Measurements from ENCODE around the gene SULT1A1. TPM values are rescaled to one million over a fixed set of nuclear protein-coding genes. Genes with fewer than 3 reads are reported as not detected.
A peak's percentile ranks its signal among the peaks of the same experiment; 100 is the strongest.

Gene SULT1A1
- total RNA-seq, 1 donor from 2014 or later, result 1.7 TPM

DNA sequence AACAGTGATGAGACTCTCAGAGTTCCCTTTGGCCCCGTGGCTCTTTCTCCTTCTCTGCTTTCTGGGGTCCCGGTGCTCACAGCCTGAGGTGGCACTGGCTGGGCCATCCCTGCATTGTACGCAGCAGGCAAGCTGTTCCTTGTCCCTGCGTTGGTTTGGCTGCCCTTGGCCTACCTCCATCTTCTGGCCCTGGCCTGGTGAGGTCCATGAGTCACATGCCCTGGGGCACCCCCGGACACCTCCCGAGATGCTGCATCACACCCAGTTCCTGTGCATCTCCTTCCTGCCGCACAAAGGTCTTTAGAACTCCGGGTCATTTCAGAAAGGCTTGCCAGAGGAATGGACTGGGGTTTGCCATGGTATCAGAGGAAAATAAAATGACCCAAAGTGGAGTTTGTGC is 22.5 kb downstream of the SULT1A1 start:
- H3K27me3 Mint-ChIP-seq (ENCODE audit: low read depth), result no peaks in the 10 kb centered on the region
- DNase-seq (ENCODE audit: low read depth, low spot score), result no peak
- TF ChIP-seq, protein P1, sequence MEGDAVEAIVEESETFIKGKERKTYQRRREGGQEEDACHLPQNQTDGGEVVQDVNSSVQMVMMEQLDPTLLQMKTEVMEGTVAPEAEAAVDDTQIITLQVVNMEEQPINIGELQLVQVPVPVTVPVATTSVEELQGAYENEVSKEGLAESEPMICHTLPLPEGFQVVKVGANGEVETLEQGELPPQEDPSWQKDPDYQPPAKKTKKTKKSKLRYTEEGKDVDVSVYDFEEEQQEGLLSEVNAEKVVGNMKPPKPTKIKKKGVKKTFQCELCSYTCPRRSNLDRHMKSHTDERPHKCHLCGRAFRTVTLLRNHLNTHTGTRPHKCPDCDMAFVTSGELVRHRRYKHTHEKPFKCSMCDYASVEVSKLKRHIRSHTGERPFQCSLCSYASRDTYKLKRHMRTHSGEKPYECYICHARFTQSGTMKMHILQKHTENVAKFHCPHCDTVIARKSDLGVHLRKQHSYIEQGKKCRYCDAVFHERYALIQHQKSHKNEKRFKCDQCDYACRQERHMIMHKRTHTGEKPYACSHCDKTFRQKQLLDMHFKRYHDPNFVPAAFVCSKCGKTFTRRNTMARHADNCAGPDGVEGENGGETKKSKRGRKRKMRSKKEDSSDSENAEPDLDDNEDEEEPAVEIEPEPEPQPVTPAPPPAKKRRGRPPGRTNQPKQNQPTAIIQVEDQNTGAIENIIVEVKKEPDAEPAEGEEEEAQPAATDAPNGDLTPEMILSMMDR (conservative IDR thresholded peaks at IDR 0.05), result no peak
- H3K27ac Mint-ChIP-seq (ENCODE audit: unreplicated experiment), result peak overlapping the region; percentile 58
- H3K36me3 Mint-ChIP-seq (ENCODE audit: low read depth), result peaks cover 8% of the 10 kb centered on the region
- H3K4me3 Mint-ChIP-seq, result no peak overlapping the region
- no peaks in the 10 kb centered on the region for H3K9me3 Mint-ChIP-seq
- no peaks in the 10 kb centered on the region for H3K4me1 Mint-ChIP-seq

DNA sequence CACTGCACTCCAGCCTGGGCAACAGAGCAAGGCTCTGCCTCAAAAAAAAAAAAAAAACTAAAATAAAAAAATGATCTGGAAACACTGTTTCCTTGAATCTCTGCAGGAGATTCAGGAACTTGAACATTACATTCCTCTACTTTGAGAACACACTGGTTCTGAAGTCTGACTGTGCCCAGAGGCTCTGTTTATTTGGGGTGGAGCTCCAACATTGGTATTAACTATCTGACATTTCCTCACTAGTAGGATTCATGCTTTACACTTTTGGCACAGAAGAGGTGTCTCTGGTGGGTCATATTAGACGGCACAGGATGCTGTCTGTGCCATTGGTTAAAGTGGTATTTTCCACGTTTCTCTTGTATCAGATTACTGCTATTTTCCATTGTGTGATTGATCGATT is 23.4 kb downstream of the SULT1A1 start:
- no peak overlapping the region for H3K4me3 Mint-ChIP-seq
- H3K27me3 Mint-ChIP-seq (ENCODE audit: low read depth), result no peaks in the 10 kb centered on the region
- H3K36me3 Mint-ChIP-seq (ENCODE audit: low read depth), result peaks cover 8% of the 10 kb centered on the region
- H3K4me1 Mint-ChIP-seq, result no peaks in the 10 kb centered on the region
- TF ChIP-seq, protein P1 (conservative IDR thresholded peaks at IDR 0.05), result no peak
- H3K9me3 Mint-ChIP-seq, result no peaks in the 10 kb centered on the region
- no peak overlapping the region for H3K27ac Mint-ChIP-seq (ENCODE audit: unreplicated experiment)
- no peak for DNase-seq (ENCODE audit: low read depth, low spot score)

DNA sequence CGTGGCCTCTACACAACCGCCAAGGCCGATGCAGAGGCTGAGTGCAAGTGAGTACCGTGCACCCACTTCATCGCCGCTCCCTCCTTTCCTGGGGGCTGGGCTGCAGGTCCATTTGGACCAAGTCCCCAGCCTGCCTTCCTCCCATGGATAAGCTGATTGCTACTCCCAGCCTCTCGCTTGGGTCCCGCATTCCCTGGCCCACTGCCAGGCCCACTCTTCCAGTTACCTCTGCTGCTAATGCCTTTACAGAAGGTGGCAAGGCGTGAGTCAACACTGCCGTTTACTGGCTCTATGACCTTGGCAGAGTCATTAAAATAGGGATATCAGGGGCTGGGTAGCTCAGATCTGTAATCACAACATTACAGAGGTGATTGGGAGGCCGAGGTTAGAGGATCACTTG is 24.2 kb downstream of the SULT1A1 start:
- Mint-ChIP-seq H3K4me1 (no peaks in the 10 kb centered on the region), H3K36me3 (ENCODE audit: low read depth) (peaks cover 8% of the 10 kb centered on the region)

DNA sequence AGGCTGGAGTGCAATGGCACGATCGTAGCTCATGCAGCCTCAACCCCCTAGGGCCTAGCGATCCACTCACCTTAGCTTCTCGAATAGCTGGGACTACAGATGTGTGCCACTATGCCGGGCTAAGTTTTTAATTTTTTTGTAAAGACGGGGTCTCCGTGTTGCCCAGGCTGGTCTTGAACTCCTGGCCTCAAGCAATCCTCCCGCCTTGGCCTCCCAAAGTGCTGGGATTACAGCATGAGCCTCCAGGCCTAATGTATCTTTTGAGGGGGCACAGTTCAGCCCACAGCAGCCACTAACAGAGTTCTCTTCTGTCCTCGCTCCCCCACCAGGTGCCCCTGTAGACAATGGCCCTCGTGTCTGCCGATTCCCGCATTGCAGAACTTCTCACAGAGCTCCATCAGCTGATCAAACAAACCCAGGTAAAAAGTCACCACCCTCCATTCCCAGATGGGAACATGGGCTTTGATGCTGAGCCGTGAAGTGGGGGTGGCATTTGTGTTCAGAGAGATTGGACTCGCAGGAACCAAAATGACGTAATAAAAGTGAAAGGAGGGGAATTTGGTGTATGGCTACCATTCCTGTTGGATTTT is 29.0 kb downstream of the SULT1A1 start:
- no peaks in the 10 kb centered on the region for H3K9me3 Mint-ChIP-seq
- H3K4me1 Mint-ChIP-seq, result no peaks in the 10 kb centered on the region
- H3K27ac Mint-ChIP-seq (ENCODE audit: unreplicated experiment), result peak overlapping the region; percentile 82
- H3K4me3 Mint-ChIP-seq, result no peak overlapping the region
- TF ChIP-seq, protein P1 (conservative IDR thresholded peaks at IDR 0.05), result no peak
- peaks cover 4% of the 10 kb centered on the region for H3K36me3 Mint-ChIP-seq (ENCODE audit: low read depth)
- DNase-seq (ENCODE audit: low read depth, low spot score), result no peak
- H3K27me3 Mint-ChIP-seq (ENCODE audit: low read depth), result no peaks in the 10 kb centered on the region

More for the DNA sequence above, 24.2 kb downstream of the SULT1A1 start:
- DNase-seq (ENCODE audit: low read depth, low spot score), result no peak
- H3K27ac Mint-ChIP-seq (ENCODE audit: unreplicated experiment), result no peak overlapping the region
- no peak overlapping the region for H3K4me3 Mint-ChIP-seq
- no peaks in the 10 kb centered on the region for H3K27me3 Mint-ChIP-seq (ENCODE audit: low read depth)
- TF ChIP-seq, protein P1 (conservative IDR thresholded peaks at IDR 0.05), result no peak
- H3K9me3 Mint-ChIP-seq, result no peaks in the 10 kb centered on the region

DNA sequence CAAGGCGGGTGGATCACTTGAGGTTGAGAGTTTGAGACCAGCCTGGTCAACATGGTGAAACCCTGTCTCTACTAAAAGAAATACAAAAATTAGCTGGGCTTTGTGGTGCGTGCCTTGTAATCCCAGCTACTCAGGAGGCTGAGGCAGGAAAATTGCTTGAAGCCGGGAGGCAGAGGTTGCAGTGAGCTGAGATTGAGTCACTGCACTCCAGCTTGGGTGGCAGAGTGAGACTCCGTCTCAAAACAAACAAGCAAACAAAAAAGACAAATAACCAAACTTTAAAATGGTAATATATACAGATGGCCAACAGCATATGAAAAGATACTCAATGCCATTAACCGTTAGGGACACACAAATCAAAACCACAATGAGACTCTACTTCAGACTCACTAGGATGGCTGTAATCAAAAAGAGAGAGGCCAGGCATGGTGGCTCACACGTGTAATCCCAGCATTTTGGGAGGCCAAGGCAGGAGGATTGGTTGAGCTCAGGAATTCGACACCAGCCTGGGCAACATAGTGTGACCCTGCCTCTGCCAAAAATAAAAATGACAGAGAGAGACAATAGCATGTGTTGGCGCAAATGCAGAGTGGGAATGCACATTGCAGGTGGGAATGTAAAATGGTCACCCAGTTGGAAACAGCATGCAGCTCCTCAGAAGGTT is 34.3 kb downstream of the SULT1A1 start:
- Mint-ChIP-seq H3K4me3 (no peak overlapping the region), H3K27me3 (ENCODE audit: low read depth) (no peaks in the 10 kb centered on the region), H3K27ac (ENCODE audit: unreplicated experiment) (no peak overlapping the region), H3K4me1 (peaks cover 21% of the 10 kb centered on the region), H3K36me3 (ENCODE audit: low read depth) (no peaks in the 10 kb centered on the region), H3K9me3 (no peaks in the 10 kb centered on the region)
- DNase-seq (ENCODE audit: low read depth, low spot score), result no peak
- TF ChIP-seq, protein P1 (conservative IDR thresholded peaks at IDR 0.05), result no peak
